HL-60/S4 (cell line): Measurements from ENCODE around the gene LIF.

Experiments
- in situ Hi-C: fragments of 300-500 bp; cut with MboI; formaldehyde crosslinking; loops from 2 replicates; pipeline ENCODE4 v1.14.3; 2022; ENCODE audit warnings: low sequenced_read_pairs

Gene LIF

DNA sequence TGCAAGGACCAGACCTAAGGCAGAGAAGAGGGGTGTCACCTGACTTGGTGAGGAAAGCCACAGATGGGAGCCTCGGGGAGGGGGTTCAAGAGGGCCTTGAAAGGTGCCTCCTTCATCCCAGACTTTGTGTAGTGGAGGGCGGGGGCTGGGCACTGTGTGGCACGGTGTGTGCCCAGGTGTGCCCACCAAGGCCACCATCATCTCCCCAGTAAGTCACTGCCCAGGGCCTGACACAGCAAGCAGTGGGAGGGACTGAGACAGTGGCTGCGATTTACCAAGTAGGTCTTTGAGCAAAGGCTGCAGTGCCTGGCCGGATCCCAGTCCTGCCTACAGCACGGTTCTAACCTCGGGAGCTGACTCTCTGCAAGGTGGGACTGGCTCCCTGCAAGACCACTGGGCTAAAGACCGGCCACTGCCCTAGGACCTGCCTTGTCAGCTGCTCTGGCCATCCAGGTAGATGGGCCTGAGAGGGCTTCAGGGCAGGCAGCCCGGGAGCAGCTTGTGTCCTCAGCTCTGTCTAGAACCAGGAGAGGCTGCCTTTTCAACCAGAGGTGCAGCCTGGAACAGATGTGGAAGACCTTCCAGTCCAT is 18.7 kb upstream of the LIF start:
- in situ Hi-C loops, result loop anchor here (10.0 kb wide), 1 partner anchor 120 kb away; the partner anchor contains the start of gene RNF215

DNA sequence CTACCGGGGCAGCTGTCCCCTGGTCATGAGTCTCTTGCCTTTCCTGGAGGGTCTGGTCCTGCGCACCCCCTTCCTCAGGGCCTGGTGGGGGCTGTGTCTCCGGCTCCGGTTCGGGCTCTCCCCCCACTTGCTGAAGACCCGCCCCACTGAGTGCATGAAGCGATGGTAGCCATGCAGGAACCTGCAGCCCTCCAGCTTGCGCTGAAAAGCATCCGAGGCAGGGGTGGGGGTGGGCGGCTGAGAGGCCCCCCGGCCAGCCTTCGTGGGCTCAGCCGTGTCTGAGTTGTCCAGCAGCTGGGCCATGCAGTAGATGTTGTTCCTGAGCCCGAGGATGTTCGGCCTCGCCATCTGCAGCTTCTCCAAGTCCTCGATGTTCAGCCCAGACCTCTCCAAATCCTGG is 17.3 kb upstream of the LIF start:
- in situ Hi-C loops, result loop anchor here (5.0 to 10.0 kb wide), 2 partner anchors 121 to 157 kb away; partner anchors contain the start of gene RNF215

DNA sequence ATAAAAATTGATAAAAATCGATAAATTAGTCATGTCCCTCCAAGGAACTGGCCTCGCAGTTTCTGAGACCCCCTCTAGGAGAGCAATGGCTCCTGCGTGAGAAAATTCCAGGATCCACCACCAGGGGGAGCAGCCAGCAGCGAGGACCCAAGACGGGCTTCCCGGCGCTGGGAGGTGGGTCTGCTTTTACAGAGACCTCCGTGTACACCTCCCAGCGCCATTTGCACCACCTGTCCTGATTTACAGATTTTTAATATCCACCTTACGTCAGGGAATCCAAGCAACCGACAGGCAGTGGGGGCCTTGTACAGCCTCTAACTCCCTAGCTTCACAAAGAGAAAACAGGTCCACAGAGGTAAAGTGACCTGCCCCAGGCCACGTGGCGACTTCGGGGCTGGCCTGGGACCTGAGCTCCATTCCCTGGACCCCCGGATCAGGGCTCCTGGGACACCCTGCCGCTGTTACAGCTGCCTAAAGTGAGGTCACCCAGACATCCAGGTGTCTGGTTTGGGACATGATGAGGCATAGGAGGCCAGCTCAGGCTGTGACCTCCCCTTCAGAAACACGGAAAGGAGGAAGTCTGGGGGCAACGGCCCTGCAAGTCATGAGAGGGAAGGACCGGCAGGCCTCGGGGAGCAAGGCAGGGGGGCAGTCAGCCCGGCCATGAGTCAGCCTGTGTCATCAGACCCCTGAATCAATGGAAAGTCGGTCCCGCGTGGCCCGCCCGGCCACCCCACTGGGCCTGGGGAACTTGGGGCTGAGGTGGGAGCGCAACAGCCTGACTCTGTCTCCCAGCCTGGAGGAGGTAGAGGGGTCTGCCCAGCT is 16.6 kb upstream of the LIF start:
- in situ Hi-C loops, result loop anchor here (5.0 to 10.0 kb wide), 2 partner anchors 122 to 156 kb away; partner anchors contain the start of gene RNF215

DNA sequence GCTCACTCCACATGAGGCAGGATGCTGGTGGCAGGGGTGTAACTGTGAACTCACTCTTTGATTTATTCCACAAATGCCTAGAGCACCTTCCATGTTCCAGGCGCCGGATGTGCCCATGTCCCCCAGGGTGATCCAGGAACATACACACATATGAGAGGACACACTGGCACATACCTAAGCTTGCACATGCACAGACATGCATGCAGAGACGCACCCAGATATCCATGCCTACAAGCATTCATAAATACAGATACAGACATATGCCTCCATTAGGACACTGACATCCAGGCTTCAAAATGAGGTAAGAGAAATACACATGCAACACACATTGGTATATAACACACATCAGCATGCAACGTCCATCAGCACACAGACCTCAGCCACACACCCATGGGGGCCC is 15.6 kb upstream of the LIF start:
- in situ Hi-C loops, result loop anchor here (5.0 to 10.0 kb wide), 2 partner anchors 123 to 155 kb away; partner anchors contain the start of gene RNF215

DNA sequence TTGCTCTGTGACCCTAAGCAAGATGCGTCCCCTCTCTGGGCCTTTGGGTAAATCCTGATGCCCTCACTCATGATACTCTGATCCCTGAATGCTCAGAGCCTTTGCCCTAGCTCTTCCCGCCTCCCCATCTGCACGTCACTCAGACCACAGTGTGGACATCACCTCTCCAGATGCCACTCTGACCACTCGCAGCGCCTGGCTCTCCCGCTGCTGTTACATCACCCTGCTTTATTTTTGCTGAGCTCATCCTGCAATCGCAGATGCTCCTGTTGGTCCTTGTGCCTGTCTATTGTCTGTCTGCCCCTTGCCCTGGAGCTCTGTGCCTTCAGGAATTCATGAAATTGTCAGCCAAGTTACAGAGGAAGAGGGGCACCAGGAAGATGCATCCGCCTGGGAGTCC is 14.6 kb upstream of the LIF start:
- in situ Hi-C loops, result loop anchor here (5.0 to 10.0 kb wide), 2 partner anchors 124 to 154 kb away; partner anchors contain the start of gene RNF215

DNA sequence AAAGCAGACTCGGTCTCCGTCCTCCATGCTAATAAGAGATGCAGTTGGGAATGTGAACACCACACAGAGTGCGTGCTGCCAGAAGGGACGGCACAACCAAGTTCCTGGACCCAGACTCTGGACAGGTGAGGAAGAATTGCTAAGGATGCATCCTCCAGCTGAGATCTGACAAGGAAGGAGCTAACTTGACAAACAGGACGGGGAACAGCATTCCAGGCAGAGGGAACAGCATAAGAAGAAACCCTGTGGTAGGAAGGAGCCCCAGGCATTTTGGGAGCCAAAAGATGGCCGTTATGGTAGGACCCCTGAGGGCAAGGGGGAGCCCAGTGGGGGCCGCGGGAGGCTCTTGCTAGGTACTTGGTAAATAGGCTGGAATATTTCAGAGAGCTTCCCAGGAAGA is 14.1 kb upstream of the LIF start:
- in situ Hi-C loops, result loop anchor here (5.0 to 10.0 kb wide), 2 partner anchors 124 to 153 kb away; partner anchors contain the start of gene RNF215

DNA sequence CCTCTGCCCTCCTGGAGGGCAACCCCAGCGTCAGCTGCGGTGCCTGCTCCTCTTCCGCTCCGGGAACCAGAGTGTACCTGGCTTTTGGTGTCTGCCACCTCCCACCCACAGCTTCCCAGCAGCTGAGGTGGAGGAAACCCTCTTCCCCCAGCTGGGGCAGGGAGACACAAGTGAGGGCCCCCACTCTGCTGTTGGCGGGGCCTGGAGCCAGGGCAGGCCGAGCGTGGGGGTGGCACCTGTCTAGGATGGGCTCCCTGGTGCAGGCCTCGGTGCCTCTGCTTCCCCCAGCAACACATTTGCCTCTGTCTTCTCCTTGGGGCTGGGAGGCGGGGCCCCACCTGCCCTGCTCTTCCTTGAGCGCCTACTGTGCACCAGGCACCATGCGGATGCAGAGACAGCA is 13.7 kb upstream of the LIF start:
- in situ Hi-C loops, result loop anchor here (5.0 to 10.0 kb wide), 2 partner anchors 125 to 153 kb away; partner anchors contain the start of gene RNF215

DNA sequence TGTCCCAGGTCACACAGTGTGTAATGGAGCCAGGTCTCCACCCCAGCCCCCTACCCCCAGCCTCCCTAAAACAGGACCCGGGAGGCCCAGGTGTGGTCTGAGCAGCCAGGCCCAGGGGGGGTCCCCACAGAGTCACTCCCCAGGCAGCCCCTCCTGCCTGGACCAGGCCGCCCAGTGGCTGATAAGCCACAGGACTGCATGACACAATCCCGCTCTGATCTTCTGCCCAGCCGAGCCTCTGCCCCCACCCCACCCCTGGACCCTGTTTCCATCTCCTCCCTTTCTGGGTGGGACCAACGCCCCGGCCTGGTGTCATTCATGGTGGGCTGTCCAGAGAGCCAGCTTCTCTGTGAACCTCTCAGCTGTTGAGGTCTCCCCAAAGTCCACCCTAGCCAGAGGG is 7.8 kb upstream of the LIF start:
- in situ Hi-C loops, result no loop called here

DNA sequence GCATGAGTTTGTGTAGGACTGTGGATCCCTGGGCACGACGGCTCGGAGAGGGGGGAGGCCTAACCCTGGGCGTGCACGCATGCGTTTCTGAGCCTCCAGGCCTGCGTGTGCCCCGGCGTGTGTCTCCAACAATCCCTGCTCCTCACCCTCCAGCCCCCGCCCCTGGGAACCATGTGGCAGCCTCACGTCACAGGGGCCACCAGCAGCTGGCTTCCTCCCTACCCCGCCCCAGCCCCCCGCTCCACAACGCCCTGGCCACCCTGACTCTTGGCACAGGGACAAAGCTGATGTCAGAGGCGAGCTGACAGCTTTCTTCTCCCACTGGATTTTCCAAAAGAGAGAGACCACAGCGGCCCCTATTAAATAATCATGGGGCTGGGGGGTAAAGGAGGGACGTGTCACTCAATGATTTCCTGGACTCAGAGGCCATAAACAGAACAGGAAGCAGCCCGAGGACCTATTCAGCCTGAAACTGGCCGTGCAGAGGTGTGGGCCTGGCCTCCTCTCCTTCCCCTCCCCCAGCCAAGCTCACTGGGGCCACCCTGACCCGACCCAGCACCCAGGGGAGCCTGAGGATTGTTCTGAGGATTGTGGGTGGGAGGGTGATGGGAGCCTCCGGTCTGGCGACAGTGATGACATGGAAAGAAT is 6.8 kb upstream of the LIF start:
- in situ Hi-C loops, result no loop called here

DNA sequence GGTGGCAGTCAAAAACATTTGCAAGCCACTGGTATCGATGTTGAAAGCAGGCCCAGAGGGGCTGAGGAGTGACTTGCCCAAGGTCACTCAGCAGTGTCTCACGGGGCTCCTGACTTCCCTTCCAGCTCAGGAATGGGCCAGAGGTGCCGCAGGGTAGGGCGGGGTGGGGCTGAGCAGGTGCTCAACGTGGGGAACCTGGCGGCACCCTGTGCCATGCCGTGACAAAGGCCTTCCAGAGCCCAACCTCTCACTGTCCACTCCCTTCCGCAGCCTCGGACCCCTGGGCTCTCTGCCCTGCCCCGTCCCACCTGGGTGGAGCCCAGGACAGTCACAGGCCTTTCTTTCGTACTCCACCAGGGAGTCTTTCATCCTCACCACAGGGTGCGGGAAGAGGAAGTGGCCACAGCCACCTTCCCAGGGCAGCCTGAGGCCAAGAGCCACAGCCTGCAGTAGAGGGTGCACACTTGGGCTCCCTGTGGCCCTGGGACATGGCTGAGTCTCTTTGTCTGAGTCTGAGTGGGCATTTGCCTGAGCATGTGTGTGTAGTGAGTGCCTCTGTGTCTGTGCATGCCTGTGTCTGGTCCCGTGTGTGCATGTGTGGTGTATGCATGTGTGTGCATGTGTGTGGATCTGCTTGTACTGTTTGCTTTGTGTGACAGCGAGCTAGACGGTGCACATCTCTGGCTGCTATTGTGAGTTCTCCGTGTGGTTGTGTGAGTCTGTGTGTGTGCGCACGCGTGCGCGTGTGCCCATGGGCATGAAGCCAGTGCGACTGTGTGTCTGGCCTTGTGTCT is 6.0 kb upstream of the LIF start:
- in situ Hi-C loops, result no loop called here

DNA sequence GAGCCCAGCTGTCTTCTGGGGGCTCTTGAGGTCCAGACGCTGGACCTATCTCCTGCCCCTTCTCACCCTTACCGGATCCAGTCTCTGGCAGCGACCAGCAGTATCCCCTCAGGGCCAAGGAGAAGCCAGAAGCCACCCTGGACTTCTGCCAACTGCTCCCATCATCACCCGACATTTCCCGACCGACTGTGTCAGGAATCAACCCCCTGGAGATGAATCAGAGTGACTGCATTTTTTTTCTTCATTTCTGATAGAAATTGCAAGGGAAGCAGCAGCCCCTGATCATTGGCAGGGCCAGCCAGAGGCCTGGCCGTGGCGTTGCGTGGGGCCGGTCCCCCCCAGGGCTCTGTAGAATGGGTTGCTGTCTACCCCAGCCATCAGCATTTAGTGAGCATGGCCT is 5.2 kb upstream of the LIF start:
- in situ Hi-C loops, result no loop called here

DNA sequence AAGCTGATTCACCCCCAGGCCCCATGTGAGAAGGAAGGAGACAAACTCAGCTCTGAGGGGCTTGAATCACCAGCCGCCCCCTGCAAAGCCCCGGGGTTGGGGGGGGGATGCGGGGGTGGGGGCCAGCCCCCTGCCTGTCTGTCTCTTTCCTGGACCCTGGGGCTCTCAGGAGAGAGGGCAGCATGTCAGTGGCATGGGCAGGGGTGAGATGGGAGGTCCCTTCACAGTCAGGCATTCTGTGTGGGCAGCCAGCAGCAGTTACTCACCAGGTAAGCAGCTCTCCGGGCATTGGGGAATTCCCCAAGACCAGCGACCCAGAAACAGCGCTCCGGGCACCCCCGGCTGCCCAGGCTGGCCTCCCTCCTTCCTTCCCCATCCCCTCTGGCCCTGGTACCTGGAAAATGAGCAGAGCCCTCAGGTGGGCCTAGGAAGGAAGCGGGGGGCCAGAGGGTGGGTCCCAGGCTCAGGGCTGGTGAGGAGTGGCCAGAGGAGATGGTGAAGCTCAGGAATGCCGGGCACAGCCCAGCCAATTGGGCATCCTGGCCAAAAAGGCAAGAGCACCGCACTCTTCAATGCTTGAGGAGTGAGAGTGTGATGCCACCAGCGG is 4.2 kb upstream of the LIF start:
- in situ Hi-C loops, result no loop called here

DNA sequence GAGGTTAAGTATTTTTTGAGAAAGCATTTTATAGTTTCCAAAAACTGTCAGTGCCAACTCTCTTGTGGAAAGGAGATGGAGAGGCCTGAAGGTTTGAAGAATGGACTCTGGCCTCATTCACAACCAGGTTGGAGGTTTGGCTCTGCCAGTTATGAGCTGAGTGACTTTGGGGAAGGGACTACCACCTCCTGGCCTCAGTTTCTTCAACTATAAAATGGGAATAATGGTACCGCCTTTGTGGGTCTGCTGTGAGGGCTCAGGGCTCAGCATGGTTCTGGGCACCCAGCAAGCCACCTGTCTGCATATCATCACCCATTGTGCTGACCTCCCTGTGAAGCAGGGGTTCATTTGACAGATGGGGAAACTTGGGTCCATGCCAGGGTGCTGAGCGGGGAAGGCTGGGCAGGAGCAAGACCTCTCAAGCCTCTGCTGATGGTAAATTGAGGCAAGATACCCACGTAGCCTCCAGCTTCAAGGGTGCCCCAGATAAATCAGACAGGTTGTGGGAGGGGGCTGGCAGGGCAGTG is 3.5 kb upstream of the LIF start:
- in situ Hi-C loops, result no loop called here

DNA sequence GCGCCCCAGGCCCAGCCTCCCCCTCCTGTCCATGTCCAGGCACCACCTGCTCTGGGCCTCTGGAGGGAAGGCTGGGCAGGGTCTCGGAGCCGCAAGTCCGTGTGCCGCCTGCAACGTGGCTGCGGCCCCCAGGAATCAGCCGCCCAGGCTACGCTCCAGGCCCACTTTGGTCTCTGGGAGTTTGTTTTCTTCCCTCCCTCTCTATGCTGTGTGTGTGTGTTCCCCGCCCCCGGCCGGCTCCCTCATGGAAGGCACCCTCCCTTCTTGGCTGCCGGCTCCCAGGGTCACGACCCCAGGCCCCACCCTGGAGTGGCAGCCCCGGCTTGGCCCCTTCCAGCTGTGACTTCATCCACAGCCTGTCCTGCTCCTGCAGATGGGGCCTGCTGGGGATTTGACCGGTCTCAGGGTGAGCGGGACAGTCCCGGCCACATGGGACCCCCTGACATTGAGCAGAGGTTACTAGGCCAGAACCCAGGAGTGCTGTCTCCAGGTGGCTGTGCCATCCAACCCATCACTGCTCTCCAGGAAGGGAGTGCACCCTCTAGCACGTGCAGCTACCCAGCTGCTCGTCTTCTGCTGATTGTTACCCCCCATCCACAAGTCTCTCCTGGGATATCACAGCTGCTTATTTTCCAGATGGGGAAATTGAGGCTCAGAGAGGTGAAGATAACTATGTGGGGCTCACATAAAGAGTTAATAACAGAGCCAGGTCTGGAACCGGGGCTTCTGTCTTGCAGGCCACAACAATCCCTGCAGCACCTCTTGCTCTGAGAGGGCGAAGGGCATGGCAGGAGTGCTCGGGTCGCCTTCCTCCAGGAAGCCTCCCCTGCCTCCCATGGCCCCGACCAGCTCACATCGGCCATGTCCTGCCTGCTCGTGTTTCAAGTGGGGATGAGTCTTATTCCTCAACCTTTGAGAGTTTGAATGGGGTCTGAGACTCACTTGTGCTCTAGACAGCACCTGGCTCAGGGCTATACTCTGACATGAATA is 2.8 kb upstream of the LIF start:
- in situ Hi-C loops, result no loop called here

DNA sequence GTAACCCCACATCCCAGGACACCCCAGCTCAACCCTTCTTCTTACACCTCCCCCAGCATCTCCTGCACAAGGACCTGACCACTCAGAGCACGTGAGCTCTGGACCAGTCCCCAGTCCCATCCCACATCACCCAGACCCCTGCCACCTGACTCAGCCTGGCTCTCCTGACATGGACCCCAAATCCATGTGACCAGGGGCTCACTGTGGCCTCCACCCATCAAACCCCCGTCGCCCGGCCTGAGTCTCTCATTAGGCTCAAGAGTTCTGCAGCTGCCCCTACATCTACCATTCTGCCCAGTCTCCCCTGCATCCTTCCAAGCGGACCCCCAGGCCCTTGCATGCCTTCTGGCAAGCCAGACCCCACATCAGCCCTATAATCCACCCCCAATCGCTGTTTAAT is 1.9 kb upstream of the LIF start:
- in situ Hi-C loops, result no loop called here

DNA sequence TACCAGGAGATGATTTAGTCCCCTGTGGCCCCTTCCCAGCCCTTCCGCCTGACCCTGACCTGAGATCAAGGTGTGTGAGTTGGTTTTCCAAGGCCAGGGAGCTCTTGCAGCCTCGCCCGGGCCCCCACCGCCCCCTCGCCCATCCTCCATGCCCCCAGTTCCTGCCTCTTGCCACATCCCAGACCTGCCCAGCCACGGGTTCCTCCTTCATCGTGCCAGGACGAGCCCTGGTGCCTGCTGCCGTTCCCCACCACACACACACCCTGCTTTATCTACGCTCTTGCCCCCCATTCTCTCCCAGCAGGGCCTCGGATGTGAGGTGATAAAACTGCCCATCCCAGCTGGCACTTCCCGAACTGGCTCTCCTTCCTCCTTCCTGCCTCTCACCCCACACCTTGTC is 1.4 kb upstream of the LIF start:
- in situ Hi-C loops, result no loop called here

DNA sequence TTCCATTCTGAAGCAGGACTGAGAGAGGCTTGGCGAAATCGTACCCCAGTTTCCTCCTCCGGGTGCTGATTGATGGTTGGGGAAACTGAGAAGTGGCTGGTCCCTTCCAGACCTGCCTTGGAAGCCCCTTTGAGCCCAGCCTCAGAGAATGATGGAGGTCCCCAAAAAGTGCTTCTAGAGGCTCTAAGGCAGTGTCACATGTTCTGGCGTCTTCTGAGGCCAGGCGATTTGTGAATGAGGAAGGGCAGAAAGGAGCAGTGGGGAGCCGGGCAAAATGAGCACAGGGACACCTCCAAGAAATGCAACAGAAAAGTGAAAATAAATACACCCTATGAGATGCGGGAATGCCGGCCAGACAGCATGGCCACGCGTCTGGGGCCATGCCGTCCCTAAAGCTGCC is 1.0 kb upstream of the LIF start:
- in situ Hi-C loops, result no loop called here

DNA sequence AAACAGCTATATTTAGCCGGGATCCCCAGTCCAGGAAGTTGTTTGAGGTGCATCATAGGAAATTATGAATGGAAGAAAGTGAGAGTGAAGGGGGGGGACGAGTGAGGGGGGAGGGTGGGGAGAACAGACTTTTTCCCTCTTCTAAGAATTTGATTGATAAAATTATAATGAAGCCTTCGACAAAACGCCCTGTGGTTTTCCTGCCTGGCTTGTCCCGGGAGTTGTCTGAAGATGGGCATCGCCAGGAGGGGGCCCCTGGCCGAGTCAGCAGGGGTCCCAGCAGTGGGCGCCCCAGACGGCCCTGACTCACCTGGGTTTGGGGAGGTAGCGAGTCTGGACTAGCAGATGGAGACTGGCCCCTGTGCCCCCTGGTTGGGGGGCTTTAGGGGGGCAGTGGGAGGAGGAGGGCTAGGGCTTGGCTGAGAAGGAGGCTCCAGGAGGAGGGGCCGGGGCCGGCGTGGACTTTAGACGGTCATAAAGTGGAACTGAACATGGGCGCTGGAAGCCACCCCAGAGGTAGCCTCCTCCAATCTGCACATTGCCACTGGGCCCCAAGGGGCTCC is 336 bp upstream of the LIF start:
- in situ Hi-C loops, result no loop called here
